ENCODE measurements around the gene PATJ.
"Not testable (repeated sequence)": the region's sequence is repeated elsewhere in the genome, so short reads cannot be mapped to it uniquely, and the experiment has no call there.

Gene PATJ

GRCh38 chr1:61942856-61943255, 200.6 kb downstream of the PATJ start:
- no peak for DNase-seq (ENCODE audit: low read depth in 3 of 3)

GRCh38 chr1:61948685-61949084, 206.4 kb downstream of the PATJ start:
- DNase-seq (ENCODE audit: low read depth in 3 of 3): not testable (repeated sequence)

- no peak for DNase-seq (ENCODE audit: low read depth in 3 of 3)
Measured at GRCh38 chr1:61950418-61950817, 208.1 kb downstream of the PATJ start.

- DNase-seq (ENCODE audit: low read depth in 3 of 3): no peak
Measured at GRCh38 chr1:61951731-61952580, 209.7 kb downstream of the PATJ start.

- DNase-seq (ENCODE audit: low read depth in 3 of 3): no peak
Measured at GRCh38 chr1:61952675-61953074, 210.4 kb downstream of the PATJ start.

- no peak for DNase-seq (ENCODE audit: low read depth in 3 of 3)
Measured at GRCh38 chr1:61953076-61953789, 211.0 kb downstream of the PATJ start.

GRCh38 chr1:61953790-61954150, 211.5 kb downstream of the PATJ start:
- no peak for DNase-seq (ENCODE audit: low read depth in 3 of 3)

GRCh38 chr1:61955261-61955660, 213.0 kb downstream of the PATJ start:
- no peak for DNase-seq (ENCODE audit: low read depth in 3 of 3)

- DNase-seq (ENCODE audit: low read depth in 3 of 3): no peak
Measured at GRCh38 chr1:61956016-61956645, 213.9 kb downstream of the PATJ start.

- no peak for DNase-seq (ENCODE audit: low read depth in 3 of 3)
Measured at GRCh38 chr1:61956784-61957183, 214.5 kb downstream of the PATJ start.

- DNase-seq (ENCODE audit: low read depth in 3 of 3): no peak
Measured at GRCh38 chr1:61961009-61961408, 218.7 kb downstream of the PATJ start.

GRCh38 chr1:61962631-61963030, 220.4 kb downstream of the PATJ start:
- no peak for DNase-seq (ENCODE audit: low read depth in 3 of 3)

GRCh38 chr1:61966450-61967225, 224.4 kb downstream of the PATJ start:
- DNase-seq (ENCODE audit: low read depth in 3 of 3): not testable (repeated sequence)

- DNase-seq (ENCODE audit: low read depth in 3 of 3): no peak
Measured at GRCh38 chr1:61967750-61968149, 225.5 kb downstream of the PATJ start.

- no peak for DNase-seq (ENCODE audit: low read depth in 3 of 3)
Measured at GRCh38 chr1:61968869-61969268, 226.6 kb downstream of the PATJ start.

- no peak for DNase-seq (ENCODE audit: low read depth in 3 of 3)
Measured at GRCh38 chr1:61973100-61973837, 231.0 kb downstream of the PATJ start.

- DNase-seq (ENCODE audit: low read depth in 3 of 3): no peak
Measured at GRCh38 chr1:61975638-61976037, 233.4 kb downstream of the PATJ start.

GRCh38 chr1:61976566-61976965, 234.3 kb downstream of the PATJ start:
- no peak for DNase-seq (ENCODE audit: low read depth in 3 of 3)

GRCh38 chr1:61978796-61979195, 236.5 kb downstream of the PATJ start:
- DNase-seq (ENCODE audit: low read depth in 3 of 3): no peak

GRCh38 chr1:61979729-61980128, 237.4 kb downstream of the PATJ start:
- no peak for DNase-seq (ENCODE audit: low read depth in 3 of 3)

GRCh38 chr1:61980561-61980960, 238.3 kb downstream of the PATJ start:
- DNase-seq (ENCODE audit: low read depth in 3 of 3): no peak

Data from stimulated activated CD4-positive, alpha-beta T cell treated with anti-CD3 and anti-CD28 coated beads, TNF-alpha, amount 100 ng/mL, for 4 hours (primary cell).